ENCODE data around the gene DLGAP1. TPM values are rescaled to one million over a fixed set of nuclear protein-coding genes. Genes with fewer than 3 reads are reported as not detected.

Gene DLGAP1
- total RNA-seq, 1 experiment from 2014 or later, result 23.2 TPM

- Histone ChIP-seq H3K23ac (ENCODE audit: insufficient read length, low read depth, low read length) (no peak overlapping the region), H3T11ph (ENCODE audit: low read length) (no peak overlapping the region), H4K5ac (ENCODE audit: insufficient read length, low read depth, low read length) (no peak overlapping the region), H3K4ac (ENCODE audit: low read depth, low read length) (no peak overlapping the region), H4K8ac (replicated peaks; ENCODE audit: insufficient read length, low read depth, low read length) (no peak overlapping the region), H2AFZ (ENCODE audit: low read length) (no peak overlapping the region), H2BK20ac (ENCODE audit: low read depth, low read length, poor library complexity, severe bottlenecking) (no peak overlapping the region), H2BK15ac (ENCODE audit: low read depth, low read length) (no peak overlapping the region), H3K9me3 (ENCODE audit: control insufficient read depth, low read depth, low read length) (no peaks in the 10 kb centered on the region), H4K91ac (ENCODE audit: insufficient read length, low read depth, low read length) (no peak overlapping the region), H3K23me2 (ENCODE audit: insufficient read length, low read depth, low read length, poor library complexity, severe bottlenecking) (no peaks in the 10 kb centered on the region), H3K56ac (ENCODE audit: insufficient read length, low read depth, low read length) (no peak overlapping the region), H2BK5ac (ENCODE audit: insufficient read length, low read length) (no peak overlapping the region), H3K4me2 (ENCODE audit: insufficient read depth, insufficient read length, low read length) (no peak overlapping the region), H3K27ac (ENCODE audit: insufficient read length, low read depth, low read length) (no peak overlapping the region), H4K20me1 (ENCODE audit: control insufficient read depth, insufficient read depth, insufficient read length) (no peaks in the 10 kb centered on the region), H3K27me3 (ENCODE audit: insufficient read depth, low read length) (no peaks in the 10 kb centered on the region), H3K79me1 (ENCODE audit: insufficient read depth, low read depth, low read length, poor library complexity, severe bottlenecking) (no peaks in the 10 kb centered on the region), H3K18ac (ENCODE audit: insufficient read length, low read depth, low read length) (no peak overlapping the region), H2BK12ac (ENCODE audit: insufficient read length, low read depth, low read length) (no peak overlapping the region), H2AK5ac (ENCODE audit: insufficient read length, low read length) (no peak overlapping the region), H3K14ac (ENCODE audit: insufficient read depth, low read length) (no peak overlapping the region), H3K9ac (ENCODE audit: extremely low read depth, insufficient read length, low read length) (no peak overlapping the region), H3K79me2 (ENCODE audit: insufficient read depth, low read length) (no peaks in the 10 kb centered on the region), H3K4me1 (ENCODE audit: insufficient read depth, low read length) (0 out of 2 replicates have a peak, but pooled peaks cover under 1% of the 10 kb centered on the region), H2BK120ac (ENCODE audit: low read depth, low read length, poor library complexity, severe bottlenecking) (no peak overlapping the region)
- H3K4me1 Mint-ChIP-seq, result peaks cover 2 to 3% of the 10 kb centered on the region in 2 experiments; a peak in 2 of 4 replicates
- no peak for TF ChIP-seq CTCF (conservative IDR thresholded peaks at IDR 0.05)
- no peaks in the 10 kb centered on the region for H3K9me3 Mint-ChIP-seq
- no peaks in the 10 kb centered on the region for H3K27me3 Mint-ChIP-seq (ENCODE audit: low read depth)
- no CpG with 5 or more reads among the region's 2 CpGs for WGBS (ENCODE audit: extremely low coverage, insufficient read length, low lambda C conversion rate)
- no peak overlapping the region for H3K27ac Mint-ChIP-seq
- no peak overlapping the region for H3K4me3 Mint-ChIP-seq
- no peaks in the 10 kb centered on the region for H3K36me3 Mint-ChIP-seq (ENCODE audit: insufficient read depth in 1 of 3, low read depth in 3 of 3)
- no peak for DNase-seq
Observed at GRCh38 chr18:3923750-3924149, 531.4 kb downstream of the DLGAP1 start.
